ENCODE results near the gene SHMT2.
A peak's percentile ranks its signal among the peaks of the same experiment; 100 is the strongest.

The SHMT2 gene

DNA sequence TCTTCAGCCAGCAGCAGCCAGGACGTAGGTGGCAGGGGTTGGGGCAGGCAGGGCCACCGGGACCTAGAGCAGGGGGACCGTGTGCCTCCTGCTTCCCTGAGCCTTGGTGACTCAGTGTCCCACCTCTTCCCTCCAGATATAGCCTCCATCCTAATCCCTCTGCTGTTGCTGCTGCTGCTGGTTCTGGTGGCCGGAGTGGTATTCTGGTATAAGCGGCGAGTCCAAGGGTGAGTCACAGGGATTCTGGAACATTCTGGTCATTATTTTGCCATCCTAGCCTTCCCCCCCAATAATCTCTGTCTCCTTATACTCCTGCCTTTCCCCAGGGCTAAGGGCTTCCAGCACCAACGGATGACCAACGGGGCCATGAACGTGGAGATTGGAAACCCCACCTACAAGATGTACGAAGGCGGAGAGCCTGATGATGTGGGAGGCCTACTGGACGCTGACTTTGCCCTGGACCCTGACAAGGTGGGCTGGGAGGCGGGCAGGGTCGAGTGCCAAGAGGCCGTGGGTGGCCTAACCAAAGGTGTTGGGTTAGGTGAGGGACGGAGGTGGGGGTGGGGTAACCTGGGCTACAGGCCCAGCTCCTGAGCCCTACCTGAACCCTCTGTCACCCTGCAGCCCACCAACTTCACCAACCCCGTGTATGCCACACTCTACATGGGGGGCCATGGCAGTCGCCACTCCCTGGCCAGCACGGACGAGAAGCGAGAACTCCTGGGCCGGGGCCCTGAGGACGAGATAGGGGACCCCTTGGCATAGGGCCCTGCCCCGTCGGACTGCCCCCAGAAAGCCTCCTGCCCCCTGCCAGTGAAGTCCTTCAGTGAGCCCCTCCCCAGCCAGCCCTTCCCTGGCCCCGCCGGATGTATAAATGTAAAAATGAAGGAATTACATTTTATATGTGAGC lies 17.5 kb upstream of the SHMT2 start:
- in situ Hi-C loops (cut with MboI; ENCODE audit: low pct_unique_long_range_greater_than_20kb, low sequenced_read_pairs), result no loop called here
- DNase-seq, result no peak

DNA sequence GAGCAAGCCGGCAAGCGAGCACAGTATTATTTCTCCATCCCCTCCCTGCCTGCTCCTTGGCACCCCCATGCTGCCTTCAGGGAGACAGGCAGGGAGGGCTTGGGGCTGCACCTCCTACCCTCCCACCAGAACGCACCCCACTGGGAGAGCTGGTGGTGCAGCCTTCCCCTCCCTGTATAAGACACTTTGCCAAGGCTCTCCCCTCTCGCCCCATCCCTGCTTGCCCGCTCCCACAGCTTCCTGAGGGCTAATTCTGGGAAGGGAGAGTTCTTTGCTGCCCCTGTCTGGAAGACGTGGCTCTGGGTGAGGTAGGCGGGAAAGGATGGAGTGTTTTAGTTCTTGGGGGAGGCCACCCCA lies 16.8 kb upstream of the SHMT2 start:
- no peak for DNase-seq
- in situ Hi-C loops (cut with MboI; ENCODE audit: low pct_unique_long_range_greater_than_20kb, low sequenced_read_pairs), result no loop called here

DNA sequence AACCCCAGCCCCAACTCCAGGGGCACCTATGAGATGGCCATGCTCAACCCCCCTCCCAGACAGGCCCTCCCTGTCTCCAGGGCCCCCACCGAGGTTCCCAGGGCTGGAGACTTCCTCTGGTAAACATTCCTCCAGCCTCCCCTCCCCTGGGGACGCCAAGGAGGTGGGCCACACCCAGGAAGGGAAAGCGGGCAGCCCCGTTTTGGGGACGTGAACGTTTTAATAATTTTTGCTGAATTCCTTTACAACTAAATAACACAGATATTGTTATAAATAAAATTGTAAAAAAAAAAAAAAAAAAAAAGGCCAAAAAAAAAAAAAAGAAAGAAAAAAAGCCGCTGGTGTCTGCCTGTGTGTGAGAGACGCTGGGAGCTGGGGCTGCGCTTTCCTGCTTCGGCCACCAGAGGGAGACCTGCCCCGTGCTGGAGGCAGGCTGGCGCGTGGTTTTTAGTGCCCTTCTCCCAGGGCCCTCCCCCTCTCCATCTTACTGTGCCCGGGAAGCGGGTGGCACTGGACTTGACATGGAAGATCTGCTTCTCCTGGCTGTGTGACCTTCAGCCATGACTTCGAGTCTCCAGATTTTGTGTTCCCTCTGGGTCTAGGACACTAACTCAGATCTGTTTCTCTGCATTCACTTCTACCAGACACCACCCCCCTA lies 16.3 kb upstream of the SHMT2 start:
- peak; percentile 92 for DNase-seq
- in situ Hi-C loops (cut with MboI; ENCODE audit: low pct_unique_long_range_greater_than_20kb, low sequenced_read_pairs), result no loop called here

DNA sequence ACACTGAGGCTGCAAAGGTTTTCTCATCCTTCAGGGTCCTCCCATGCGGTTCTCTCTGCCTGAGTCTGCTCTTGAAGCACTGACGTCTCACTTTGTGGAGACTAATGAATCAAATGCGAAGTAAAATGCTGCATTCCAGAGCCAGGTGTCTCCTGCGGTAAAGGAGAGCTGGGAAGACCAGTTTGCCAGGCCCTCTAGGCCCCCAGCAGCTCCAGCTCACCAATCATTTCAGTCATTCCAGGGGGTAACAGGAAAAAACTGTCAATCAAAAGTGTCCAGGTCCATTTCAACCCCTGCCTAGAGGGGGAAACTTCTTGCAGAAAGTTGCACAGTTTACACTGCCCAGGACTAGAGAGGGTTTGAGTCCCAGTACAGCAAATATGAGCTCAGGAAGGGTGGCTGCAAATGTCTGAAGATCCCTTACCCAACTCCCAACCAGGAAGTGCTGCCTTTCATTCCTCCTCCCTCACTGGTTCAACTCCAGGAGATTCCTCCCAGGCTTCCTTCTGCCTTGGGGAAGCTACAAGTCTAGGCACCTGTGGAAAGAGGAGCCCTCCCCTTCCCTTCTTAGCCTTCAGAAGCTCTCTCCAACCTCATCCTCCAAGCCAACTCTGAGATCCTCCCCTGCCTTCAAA lies 15.6 kb upstream of the SHMT2 start:
- in situ Hi-C loops (cut with MboI; ENCODE audit: low pct_unique_long_range_greater_than_20kb, low sequenced_read_pairs), result no loop called here
- DNase-seq, result no peak

DNA sequence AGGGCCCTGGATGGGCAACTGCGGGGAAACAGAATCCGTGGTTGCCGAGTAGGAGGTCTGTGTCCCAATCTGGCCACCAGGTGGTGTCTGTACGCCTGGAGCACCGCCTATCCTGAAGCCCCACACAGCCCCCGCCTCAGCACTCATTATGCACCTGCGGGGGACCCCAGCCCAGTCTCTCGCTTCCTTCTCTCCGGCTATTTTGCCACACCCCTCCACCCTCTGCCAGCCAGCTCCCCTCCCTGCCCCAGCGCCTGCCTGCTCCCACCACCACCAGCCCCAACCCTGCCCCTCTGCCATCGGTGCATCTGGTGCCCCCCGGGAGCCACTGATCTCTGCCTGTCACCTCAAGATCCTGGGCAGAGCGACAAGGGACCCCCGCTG lies 15.1 kb upstream of the SHMT2 start:
- in situ Hi-C loops (cut with MboI; ENCODE audit: low pct_unique_long_range_greater_than_20kb, low sequenced_read_pairs), result no loop called here
- peak; percentile 85 for DNase-seq

DNA sequence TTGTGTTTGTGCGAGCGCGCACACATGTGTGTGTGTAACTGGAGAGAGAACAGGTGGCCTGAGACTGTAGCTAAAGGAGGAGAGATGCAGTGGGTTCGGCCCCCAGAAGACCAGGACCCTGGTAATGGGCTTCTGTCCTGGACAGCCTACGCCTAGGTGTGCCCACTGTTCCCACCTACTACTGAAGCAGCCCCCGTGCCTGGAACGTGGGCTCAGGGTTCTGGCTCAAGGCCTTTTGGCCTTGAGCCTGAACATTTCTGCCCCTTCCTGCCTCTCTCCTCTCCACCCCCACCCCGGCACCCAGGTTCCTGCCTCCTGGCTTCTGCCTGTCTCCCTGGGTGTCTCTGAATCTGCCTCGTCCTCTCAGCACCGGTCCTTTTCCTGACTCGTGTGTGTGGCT lies 14.4 kb upstream of the SHMT2 start:
- no peak for DNase-seq
- in situ Hi-C loops (cut with MboI; ENCODE audit: low pct_unique_long_range_greater_than_20kb, low sequenced_read_pairs), result no loop called here

DNA sequence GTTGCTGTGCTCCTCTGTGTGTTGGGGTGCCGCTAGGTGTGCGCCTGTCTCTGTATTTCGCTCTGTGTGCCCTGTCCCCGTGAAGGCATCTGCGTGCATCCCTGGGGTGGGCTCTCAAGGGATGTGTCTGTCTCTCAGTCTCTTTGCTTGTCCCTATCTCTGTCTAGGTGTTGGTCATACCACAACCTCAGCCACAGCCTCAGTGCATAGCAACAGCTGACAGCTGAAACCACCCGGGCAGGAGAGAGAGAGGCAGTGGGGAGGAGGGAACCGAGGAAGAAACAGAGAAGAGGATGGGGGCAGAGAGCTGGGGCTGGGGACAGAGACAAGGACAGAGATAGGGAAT lies 13.9 kb upstream of the SHMT2 start:
- in situ Hi-C loops (cut with MboI; ENCODE audit: low pct_unique_long_range_greater_than_20kb, low sequenced_read_pairs), result no loop called here
- DNase-seq, result no peak

DNA sequence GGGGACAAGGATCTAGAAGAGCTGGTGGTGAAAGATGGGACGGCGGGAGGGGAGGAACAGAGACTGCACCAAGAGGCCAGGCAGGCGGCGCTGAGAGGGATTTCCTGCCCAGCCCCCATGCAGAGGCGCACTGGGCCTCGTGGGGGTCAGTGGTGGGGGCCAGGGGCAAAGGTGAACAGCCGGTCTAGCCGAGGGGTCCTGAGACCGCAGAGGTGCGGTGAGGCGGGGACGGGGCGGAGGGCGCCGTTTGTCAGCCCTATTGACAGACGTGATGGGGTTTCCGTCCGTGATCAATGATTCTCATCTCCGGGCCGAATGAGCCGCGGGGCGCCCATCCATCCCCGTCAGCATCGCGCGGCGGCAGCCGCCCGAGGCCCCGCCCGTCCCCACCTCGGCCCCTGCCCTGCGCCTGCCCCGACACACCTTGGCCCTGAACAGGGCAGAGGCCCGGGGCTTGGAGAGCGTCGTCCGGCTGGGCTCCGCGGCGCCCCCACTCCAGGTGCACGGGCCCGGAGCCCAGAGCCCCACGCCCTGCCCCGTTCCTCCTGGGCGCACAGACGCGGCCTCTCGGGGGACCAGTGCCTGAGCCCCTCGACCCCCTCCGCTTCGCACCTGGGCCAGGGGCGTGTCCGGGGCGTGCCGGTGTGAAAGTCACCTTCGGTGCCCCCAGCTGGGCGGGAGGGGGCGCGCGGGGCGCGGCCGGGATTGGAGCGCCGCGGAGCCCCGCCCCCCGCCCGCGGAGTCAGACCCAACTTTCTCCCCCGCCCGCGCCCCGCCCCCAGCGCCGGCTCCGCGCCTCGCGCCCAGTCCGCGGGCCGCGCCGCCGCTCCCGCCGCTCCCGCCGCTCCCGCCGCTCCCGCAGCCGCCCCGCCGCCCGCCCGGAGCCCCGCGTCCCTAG lies 13.2 kb upstream of the SHMT2 start, which contains the start of gene NXPH4:
TSS of gene NXPH4 (plus strand) at position 781 of the 898 bp plus-strand sequence. CDS start 176 bp downstream, outside the sequence.
- no peak for DNase-seq
- in situ Hi-C loops (cut with MboI; ENCODE audit: low pct_unique_long_range_greater_than_20kb, low sequenced_read_pairs), result no loop called here

DNA sequence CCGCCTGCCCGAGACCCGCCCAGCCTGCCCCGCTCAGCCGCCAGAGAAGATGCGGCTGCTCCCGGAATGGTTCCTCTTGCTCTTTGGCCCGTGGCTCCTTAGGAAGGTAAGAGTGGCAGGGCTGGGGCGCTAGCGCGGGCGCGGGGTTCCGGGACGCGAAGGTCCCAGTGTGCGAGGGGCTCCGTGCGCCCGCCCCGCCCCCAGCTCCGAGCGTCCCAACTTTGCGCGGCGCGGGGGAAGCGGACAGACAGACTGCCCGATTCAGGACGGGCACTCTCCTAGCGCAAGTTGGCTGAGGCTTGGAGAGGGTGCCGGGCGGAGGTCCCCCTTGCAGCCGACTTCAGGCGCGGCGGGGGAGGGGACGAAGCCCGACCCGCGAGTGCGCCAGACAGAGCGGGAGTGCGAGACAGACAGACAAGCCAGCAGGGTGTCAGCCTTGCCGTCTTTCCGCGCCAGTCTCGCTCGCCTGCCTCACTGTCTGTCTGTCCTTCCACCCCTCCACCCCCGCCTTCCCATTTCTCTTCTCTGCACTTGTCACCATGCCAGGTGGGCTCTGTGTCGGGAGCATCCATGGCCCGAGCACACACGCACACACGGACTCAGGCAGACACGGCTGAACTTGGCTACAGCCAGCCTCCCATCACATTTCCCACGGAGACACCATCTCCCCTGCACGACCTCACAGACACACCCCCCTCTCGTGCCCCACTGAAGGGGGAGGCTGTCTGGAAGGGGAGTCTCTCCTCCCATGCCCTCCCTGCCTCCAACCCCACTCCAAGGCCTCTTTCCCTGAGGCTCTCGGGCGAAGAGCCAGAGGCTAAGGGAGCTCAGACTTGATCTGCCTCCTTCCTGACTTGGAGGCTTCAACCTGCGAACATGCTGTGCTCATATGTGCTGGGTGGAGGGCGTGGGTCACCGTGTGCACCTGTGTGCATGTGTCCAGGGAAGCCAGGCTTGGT lies 12.3 kb upstream of the SHMT2 start:
- DNase-seq, result no peak
- in situ Hi-C loops (cut with MboI; ENCODE audit: low pct_unique_long_range_greater_than_20kb, low sequenced_read_pairs), result no loop called here

DNA sequence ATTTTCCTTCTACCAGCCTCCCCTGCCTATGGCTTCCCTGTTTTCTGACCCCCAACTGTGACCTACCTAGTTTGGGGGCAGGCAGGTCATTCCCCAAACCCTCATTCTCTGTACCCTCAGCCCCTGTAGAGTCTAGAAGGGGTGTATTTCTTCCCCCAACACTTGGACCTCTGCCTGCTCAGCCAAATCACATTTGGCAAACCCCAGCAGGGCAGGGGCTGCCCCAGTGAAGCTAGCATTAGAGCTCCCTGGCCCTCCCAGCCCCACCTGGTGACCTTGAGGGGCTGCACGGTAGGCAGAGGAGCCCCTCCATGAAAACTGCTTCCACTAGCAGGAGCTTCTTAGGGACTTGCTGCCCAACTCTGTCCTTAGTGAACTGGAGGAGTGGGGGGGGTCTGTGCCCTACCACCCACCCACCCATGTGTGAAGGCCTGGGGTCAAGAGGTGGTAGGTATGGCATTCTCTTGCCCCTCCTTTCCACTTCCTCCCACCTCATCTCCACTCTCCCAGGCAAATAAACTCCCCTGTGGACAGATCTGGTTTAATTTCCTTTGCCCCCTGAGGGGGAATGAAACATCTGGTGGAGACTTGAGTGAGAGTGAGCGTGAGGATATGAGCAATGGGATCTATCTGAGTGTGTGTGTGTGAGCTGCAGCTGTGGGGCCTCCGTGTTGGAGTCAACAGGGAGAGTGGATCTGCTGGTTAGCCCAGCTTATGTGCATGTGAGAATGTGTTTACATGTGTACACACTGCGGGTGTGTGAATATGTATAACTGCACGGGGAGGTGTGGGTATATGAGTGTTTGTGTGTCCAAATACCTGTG lies 11.3 kb upstream of the SHMT2 start:
- in situ Hi-C loops (cut with MboI; ENCODE audit: low pct_unique_long_range_greater_than_20kb, low sequenced_read_pairs), result no loop called here

DNA sequence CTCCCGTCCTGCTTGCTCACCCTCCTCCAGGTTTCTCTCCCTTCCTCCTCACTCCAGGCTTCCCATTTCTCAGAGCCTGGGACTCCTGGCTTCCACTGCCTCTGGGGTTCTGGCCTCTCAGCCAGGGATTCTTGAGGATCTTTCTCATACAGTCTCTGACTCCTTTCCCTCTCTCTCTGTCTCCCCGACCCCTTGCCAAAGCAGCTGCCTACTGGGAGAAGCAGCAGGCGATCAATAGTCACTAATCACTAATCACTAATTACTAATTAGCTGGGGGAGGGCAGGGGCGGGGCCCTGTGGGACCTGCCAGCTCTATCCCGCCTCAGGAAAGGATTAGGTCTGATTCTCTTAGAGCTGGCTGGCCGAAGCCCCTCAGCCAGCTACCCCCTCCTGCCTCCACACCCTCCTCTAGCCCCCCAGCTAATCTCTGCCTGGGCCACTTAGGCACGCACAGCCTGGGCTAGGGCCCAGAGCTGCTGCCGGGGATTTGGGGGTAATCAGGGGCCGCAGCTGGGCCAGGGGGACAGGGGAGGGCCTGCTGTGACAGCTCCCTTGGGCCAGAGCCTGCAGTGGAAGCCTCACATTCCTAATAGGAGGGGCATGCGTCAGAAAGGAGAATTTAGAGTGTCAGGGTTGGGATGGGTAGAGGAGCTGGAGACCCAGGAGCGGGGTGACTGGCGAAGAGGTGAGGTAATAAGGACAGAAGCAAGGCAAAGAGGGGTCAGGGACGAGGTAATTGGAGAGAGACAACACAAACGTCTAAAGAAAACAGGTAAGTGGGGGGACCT lies 10.1 kb upstream of the SHMT2 start:
- DNase-seq, result no peak
- in situ Hi-C loops (cut with MboI; ENCODE audit: low pct_unique_long_range_greater_than_20kb, low sequenced_read_pairs), result no loop called here

More for the DNA sequence above, 11.3 kb upstream of the SHMT2 start:
- no peak for DNase-seq

DNA sequence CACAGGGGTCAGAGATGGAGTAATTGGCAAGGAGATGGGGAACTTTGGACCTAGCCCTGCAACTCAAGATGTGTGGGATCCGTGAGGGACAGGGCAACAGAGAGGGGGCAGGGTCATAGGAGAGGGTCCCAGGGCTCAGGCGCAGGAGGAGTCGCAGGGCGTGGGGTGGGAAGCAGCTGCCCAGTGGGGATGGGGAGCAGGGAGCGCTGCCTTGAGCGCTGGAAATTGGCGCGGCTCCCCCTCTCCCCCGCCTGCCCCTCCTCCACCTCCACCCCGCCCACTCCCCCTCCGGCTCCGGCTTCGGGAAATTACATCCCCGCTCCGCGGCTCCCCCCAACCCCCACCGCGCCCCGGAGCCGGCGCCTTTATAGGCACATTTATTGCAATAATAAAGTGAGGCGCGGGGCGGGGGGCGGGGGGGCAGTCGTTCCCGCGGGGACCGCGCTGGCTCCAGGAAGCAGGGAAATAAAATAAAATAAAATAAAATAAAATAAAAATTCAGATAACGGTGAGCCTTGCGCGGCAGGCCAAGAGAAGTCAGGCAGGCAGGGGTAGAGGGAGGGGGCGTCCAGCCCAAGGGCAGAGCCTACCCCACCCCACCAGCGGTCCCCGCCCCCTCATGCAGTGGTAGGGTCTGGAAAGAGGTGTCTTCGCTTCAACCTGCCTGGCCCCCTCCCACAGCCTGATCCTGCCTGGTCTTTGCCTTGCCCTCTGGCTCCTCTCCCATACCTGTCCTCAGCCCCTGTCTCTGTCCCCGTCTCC lies 9.3 kb upstream of the SHMT2 start:
- in situ Hi-C loops (cut with MboI; ENCODE audit: low pct_unique_long_range_greater_than_20kb, low sequenced_read_pairs), result no loop called here
- DNase-seq, result no peak

DNA sequence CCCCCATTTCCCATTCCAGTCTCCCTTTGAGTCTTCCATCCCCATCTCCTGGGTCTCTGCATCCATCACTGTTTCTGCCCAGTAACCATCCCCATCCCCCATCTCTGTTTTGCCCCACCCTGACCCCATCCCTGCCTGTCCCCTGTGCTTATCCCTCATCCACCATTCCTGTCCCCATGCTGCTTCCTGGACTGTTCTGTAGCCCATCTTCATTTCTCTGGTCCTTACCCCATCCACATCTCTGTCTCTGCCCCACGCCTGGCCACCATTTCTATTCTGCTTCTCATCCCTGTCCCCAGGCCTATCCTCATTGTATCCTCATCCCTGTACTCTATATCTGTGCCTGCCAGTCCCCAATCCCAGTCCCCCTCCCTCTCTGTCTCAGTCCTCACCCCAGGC lies 8.7 kb upstream of the SHMT2 start:
- DNase-seq, result no peak
- in situ Hi-C loops (cut with MboI; ENCODE audit: low pct_unique_long_range_greater_than_20kb, low sequenced_read_pairs), result no loop called here

DNA sequence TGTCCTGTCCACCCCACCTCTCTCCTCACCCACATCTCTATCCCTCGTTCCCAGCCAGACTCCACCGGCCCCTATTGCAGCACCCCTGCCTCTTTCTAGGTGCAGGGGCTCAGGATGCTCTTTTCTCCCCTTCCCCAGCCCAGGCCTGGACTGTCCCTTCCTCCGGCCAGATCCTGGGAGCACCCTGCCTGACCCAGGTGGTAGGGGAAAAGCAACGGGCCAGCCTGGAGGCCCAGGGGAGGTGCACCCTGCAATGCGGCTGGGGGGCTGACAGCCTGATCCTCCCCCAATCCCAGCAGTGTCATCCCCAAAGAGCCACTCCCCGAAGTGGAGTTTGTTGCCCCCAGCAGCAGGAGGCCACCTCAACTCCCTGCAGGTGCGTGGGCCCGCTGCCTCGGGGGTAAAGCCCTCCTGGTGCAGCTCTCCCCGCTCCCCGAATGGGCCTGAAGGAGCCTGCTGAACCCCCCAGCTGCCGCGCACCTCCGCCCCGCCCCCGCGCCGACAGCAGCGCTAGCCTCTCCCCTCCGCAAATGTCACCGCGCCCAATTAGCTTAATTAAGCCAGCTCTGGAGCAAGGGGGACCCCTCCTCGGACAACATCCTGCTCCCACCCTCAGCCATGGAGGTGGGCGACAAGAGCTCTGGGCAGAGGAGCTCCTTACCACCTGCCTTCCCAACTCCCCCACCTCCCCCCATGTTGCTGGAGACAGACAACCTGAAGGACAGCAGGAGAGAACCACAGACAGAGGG lies 8.2 kb upstream of the SHMT2 start:
- in situ Hi-C loops (cut with MboI; ENCODE audit: low pct_unique_long_range_greater_than_20kb, low sequenced_read_pairs), result no loop called here
- no peak for DNase-seq
